GF-D8 (cell line): Measurements from ENCODE around the gene WDR27.
"Not testable (repeated sequence)": the region's sequence is repeated elsewhere in the genome, so short reads cannot be mapped to it uniquely, and the experiment has no call there.

ENCODE experiments used
- DNase-seq: peaks from one replicate; lab custom pipeline; 2025; lab: John Stamatoyannopoulos, UW

WDR27 gene

GRCh38 chr6:169661391-169661756 is 40.5 kb downstream of the WDR27 start:
- DNase-seq, result no peak

- no peak for DNase-seq
These were observed 41.0 kb downstream of the WDR27 start for GRCh38 chr6:169660751-169661390.

GRCh38 chr6:169659820-169660610 is 41.8 kb downstream of the WDR27 start:
- no peak for DNase-seq

GRCh38 chr6:169657284-169657610 is 44.6 kb downstream of the WDR27 start:
- DNase-seq, result no peak

GRCh38 chr6:169656546-169657283 is 45.1 kb downstream of the WDR27 start:
- no peak for DNase-seq

GRCh38 chr6:169654598-169655391 is 47.0 kb downstream of the WDR27 start:
- DNase-seq, result no peak

GRCh38 chr6:169653691-169654090 is 48.1 kb downstream of the WDR27 start:
- DNase-seq, result no peak

GRCh38 chr6:169652896-169653295 is 48.9 kb downstream of the WDR27 start:
- DNase-seq, result no peak

- no peak for DNase-seq
These were observed 50.3 kb downstream of the WDR27 start for GRCh38 chr6:169651498-169651897.

GRCh38 chr6:169650959-169651292 is 50.9 kb downstream of the WDR27 start:
- DNase-seq, result no peak

- no peak for DNase-seq
These were observed 51.4 kb downstream of the WDR27 start for GRCh38 chr6:169650241-169650958.

GRCh38 chr6:169648617-169649016 is 53.2 kb downstream of the WDR27 start:
- no peak for DNase-seq

- no peak for DNase-seq
These were observed 53.7 kb downstream of the WDR27 start for GRCh38 chr6:169648092-169648491.

- DNase-seq, result no peak
These were observed 54.2 kb downstream of the WDR27 start for GRCh38 chr6:169647637-169648036.

GRCh38 chr6:169646906-169647567 is 54.8 kb downstream of the WDR27 start:
- no peak for DNase-seq

- not testable (repeated sequence) for DNase-seq
These were observed 56.4 kb downstream of the WDR27 start for GRCh38 chr6:169645459-169645858.

GRCh38 chr6:169643521-169643920 is 58.3 kb downstream of the WDR27 start:
- DNase-seq, result no peak

- no peak for DNase-seq
These were observed 59.4 kb downstream of the WDR27 start for GRCh38 chr6:169642455-169642854.

- no peak for DNase-seq
These were observed 60.3 kb downstream of the WDR27 start for GRCh38 chr6:169641461-169642085.

GRCh38 chr6:169640983-169641382 is 60.8 kb downstream of the WDR27 start:
- DNase-seq, result no peak

GRCh38 chr6:169640351-169640852 is 61.4 kb downstream of the WDR27 start:
- DNase-seq, result no peak
